ENCODE measurements around the gene PPP6R1. TPM values are rescaled to one million over a fixed set of nuclear protein-coding genes. Genes with fewer than 3 reads are reported as not detected.

PPP6R1 gene
- total RNA-seq, 1 experiment from 2014 or later, result 172 TPM

DNA sequence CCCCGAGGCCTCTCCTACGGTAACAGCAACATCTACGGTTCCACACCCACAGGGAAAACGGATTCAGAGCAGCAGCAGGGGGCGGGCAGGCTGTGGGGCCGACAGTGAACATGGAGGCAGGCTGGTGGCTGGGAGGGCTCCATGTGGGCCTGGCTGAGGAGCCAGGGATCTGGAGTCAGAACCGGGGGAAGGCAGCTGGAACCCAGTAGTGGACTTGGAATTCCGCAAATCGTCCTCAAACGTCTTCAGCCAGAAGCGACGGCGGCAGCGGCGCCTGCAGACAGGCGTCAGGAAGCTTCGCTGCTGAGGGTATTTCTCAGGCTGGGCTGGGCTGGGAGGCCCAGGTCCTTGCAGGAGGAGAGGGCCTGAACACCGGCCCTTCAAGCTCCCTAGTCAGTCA lies 32.0 kb downstream of the PPP6R1 start:
- intact Hi-C loops (cut with micrococcal nuclease; ENCODE audit: unreplicated experiment), result no loop called here
- no TSS peak for BruUV-seq (replicated peaks)
- ATAC-seq, result no peak
- H3K27me3 ChIP-seq (ENCODE audit: control insufficient read depth, insufficient read depth, low read length), result no peaks in the 10 kb centered on the region
- H3K36me3 ChIP-seq (ENCODE audit: control insufficient read depth, insufficient read depth, low read length), result peaks cover 10% of the 10 kb centered on the region; the same call in 1 of the 2 replicates
- peaks cover 17% of the 10 kb centered on the region; the same call in 1 of the 2 replicates for H3K4me1 ChIP-seq (ENCODE audit: control insufficient read depth, insufficient read depth, low read length)
- no peak for DNase-seq (ENCODE audit: low read depth, low spot score)
- no peak overlapping the region for H3K4me3 ChIP-seq (ENCODE audit: low read depth in 2 of 2, low read length in 2 of 2)
- H3K9me3 ChIP-seq (ENCODE audit: control insufficient read depth, insufficient read depth, low read depth, low read length), result no peaks in the 10 kb centered on the region
- TF ChIP-seq SIN3A (IDR thresholded peaks at IDR 0.05; ENCODE audit: borderline replicate concordance, insufficient read depth, low read depth, low read length) (no peak), POLR2AphosphoS5 (IDR thresholded peaks at IDR 0.05; ENCODE audit: low read depth, low read length) (no peak), TCF7L2 (IDR thresholded peaks at IDR 0.05; ENCODE audit: low read depth, low read length) (no peak)
- TF ChIP-seq, protein P1, sequence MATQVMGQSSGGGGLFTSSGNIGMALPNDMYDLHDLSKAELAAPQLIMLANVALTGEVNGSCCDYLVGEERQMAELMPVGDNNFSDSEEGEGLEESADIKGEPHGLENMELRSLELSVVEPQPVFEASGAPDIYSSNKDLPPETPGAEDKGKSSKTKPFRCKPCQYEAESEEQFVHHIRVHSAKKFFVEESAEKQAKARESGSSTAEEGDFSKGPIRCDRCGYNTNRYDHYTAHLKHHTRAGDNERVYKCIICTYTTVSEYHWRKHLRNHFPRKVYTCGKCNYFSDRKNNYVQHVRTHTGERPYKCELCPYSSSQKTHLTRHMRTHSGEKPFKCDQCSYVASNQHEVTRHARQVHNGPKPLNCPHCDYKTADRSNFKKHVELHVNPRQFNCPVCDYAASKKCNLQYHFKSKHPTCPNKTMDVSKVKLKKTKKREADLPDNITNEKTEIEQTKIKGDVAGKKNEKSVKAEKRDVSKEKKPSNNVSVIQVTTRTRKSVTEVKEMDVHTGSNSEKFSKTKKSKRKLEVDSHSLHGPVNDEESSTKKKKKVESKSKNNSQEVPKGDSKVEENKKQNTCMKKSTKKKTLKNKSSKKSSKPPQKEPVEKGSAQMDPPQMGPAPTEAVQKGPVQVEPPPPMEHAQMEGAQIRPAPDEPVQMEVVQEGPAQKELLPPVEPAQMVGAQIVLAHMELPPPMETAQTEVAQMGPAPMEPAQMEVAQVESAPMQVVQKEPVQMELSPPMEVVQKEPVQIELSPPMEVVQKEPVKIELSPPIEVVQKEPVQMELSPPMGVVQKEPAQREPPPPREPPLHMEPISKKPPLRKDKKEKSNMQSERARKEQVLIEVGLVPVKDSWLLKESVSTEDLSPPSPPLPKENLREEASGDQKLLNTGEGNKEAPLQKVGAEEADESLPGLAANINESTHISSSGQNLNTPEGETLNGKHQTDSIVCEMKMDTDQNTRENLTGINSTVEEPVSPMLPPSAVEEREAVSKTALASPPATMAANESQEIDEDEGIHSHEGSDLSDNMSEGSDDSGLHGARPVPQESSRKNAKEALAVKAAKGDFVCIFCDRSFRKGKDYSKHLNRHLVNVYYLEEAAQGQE (IDR thresholded peaks at IDR 0.05; ENCODE audit: insufficient read depth in 1 of 2, low read depth in 2 of 2, low read length in 1 of 2), result no peak
- TF ChIP-seq, protein P2, sequence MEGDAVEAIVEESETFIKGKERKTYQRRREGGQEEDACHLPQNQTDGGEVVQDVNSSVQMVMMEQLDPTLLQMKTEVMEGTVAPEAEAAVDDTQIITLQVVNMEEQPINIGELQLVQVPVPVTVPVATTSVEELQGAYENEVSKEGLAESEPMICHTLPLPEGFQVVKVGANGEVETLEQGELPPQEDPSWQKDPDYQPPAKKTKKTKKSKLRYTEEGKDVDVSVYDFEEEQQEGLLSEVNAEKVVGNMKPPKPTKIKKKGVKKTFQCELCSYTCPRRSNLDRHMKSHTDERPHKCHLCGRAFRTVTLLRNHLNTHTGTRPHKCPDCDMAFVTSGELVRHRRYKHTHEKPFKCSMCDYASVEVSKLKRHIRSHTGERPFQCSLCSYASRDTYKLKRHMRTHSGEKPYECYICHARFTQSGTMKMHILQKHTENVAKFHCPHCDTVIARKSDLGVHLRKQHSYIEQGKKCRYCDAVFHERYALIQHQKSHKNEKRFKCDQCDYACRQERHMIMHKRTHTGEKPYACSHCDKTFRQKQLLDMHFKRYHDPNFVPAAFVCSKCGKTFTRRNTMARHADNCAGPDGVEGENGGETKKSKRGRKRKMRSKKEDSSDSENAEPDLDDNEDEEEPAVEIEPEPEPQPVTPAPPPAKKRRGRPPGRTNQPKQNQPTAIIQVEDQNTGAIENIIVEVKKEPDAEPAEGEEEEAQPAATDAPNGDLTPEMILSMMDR (IDR thresholded peaks at IDR 0.05), result no peak
- no peak overlapping the region for H3K27ac ChIP-seq (ENCODE audit: low read length)
- in situ Hi-C loops (cut with HindIII; ENCODE audit: low pct_unique_long_range_greater_than_20kb, low sequenced_read_pairs), result no loop called here
- ChIA-PET CTCF (no interaction called here), POLR2A (no interaction called here)

DNA sequence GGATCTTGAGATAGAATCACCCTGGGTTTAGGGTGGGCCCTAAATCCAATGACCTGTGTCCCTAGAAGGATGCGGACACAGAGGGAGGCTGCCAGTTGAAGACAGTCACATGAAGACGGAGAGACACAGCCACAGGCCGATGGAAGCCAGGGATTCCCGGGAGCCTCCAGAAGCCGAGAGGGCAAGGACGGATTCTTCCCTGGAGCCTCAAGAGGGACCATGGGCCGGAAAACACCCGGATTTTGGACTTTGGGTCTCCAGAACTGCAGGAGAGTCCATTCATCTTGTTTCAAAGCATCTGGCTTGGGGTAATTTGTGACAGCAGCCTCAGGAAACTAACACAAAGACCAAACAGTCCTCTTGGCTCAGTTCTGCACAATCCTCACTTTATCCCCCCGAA lies 32.5 kb downstream of the PPP6R1 start:
- ATAC-seq (no peak), DNase-seq (ENCODE audit: low read depth, low spot score) (no peak)
- in situ Hi-C loops (cut with HindIII; ENCODE audit: low pct_unique_long_range_greater_than_20kb, low sequenced_read_pairs), result no loop called here
- no peak overlapping the region for H3K27ac ChIP-seq (ENCODE audit: low read length)
- H3K9me3 ChIP-seq (ENCODE audit: control insufficient read depth, insufficient read depth, low read depth, low read length), result no peaks in the 10 kb centered on the region
- no peak for TF ChIP-seq TCF7L2 (IDR thresholded peaks at IDR 0.05; ENCODE audit: low read depth, low read length)
- TF ChIP-seq, protein P1 (IDR thresholded peaks at IDR 0.05; ENCODE audit: insufficient read depth in 1 of 2, low read depth in 2 of 2, low read length in 1 of 2), result no peak
- no peak for TF ChIP-seq SIN3A (IDR thresholded peaks at IDR 0.05; ENCODE audit: borderline replicate concordance, insufficient read depth, low read depth, low read length)
- TF ChIP-seq, protein P2 (IDR thresholded peaks at IDR 0.05), result no peak
- TF ChIP-seq POLR2AphosphoS5 (IDR thresholded peaks at IDR 0.05; ENCODE audit: low read depth, low read length), result no peak
- no TSS peak for BruUV-seq (replicated peaks)
- no peak overlapping the region for H3K4me3 ChIP-seq (ENCODE audit: low read depth in 2 of 2, low read length in 2 of 2)
- ChIA-PET POLR2A (no interaction called here), CTCF (no interaction called here)
- intact Hi-C loops (cut with micrococcal nuclease; ENCODE audit: unreplicated experiment), result no loop called here
- H3K4me1 ChIP-seq (ENCODE audit: control insufficient read depth, insufficient read depth, low read length), result peaks cover 17% of the 10 kb centered on the region; the same call in 1 of the 2 replicates
- no peaks in the 10 kb centered on the region for H3K27me3 ChIP-seq (ENCODE audit: control insufficient read depth, insufficient read depth, low read length)
- peaks cover 9% of the 10 kb centered on the region; the same call in 1 of the 2 replicates for H3K36me3 ChIP-seq (ENCODE audit: control insufficient read depth, insufficient read depth, low read length)

All from Panc1 (cell line).